Measurements from ENCODE around the gene MMEL1. TPM values are rescaled to one million over a fixed set of nuclear protein-coding genes. Genes with fewer than 3 reads are reported as not detected.

MMEL1 gene
- total and polyA plus RNA-seq, 2 experiments from 2014 or later, result 0.57 to 0.90 TPM

DNA sequence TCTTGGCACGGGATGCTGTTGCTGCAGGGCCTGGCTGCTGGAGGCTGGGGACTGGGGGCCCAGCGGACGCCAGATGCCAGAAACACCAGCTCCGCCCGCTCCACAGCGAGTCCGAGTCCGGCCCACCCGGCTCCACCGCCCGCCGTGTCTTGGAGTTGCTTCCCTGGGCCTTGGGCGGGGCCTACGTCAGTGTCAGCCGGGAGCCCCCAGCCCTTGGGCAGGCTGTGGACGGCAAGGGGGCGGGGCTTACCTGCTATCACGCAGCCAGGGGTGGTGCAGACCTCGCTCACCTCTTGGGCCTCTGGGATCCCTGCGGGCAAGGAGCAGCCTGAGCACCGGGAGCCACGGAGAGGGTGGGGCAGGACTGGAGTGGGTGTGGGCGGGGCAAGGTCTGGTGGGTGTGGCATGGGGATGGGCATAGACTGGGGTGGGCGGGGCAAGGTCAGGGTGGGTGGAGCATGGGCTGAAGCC is 21.8 kb downstream of the MMEL1 start:
- no peaks in the 10 kb centered on the region; the same call in 2 of the 3 replicates for H3K36me3 Mint-ChIP-seq (ENCODE audit: low read depth)
- Histone ChIP-seq H3K27me3 (ENCODE audit: insufficient read depth) (no peaks in the 10 kb centered on the region), H4K20me1 (replicated peaks; ENCODE audit: insufficient read depth) (no peaks in the 10 kb centered on the region), H2AFZ (peak overlapping the region; percentile 83; the same call in 1 of the 2 replicates), H3K4me2 (peak overlapping the region; percentile 72), H3K4me1 (ENCODE audit: insufficient read depth) (no peaks in the 10 kb centered on the region; the same call in 1 of the 2 replicates), H3K36me3 (ENCODE audit: insufficient read depth) (no peaks in the 10 kb centered on the region), H3K9me2 (ENCODE audit: insufficient read depth) (no peaks in the 10 kb centered on the region; the same call in 1 of the 2 replicates), H3K27ac (ENCODE audit: low read depth) (no peak overlapping the region), H3K79me2 (replicated peaks; ENCODE audit: insufficient read depth) (no peaks in the 10 kb centered on the region), H3F3A (replicated peaks; ENCODE audit: low read depth) (no peaks in the 10 kb centered on the region), H3K4me3 (peak overlapping the region; percentile 46)
- no peak for TF ChIP-seq STAT1 (IDR thresholded peaks at IDR 0.05; ENCODE audit: unreplicated experiment)
- TF ChIP-seq, protein P1, sequence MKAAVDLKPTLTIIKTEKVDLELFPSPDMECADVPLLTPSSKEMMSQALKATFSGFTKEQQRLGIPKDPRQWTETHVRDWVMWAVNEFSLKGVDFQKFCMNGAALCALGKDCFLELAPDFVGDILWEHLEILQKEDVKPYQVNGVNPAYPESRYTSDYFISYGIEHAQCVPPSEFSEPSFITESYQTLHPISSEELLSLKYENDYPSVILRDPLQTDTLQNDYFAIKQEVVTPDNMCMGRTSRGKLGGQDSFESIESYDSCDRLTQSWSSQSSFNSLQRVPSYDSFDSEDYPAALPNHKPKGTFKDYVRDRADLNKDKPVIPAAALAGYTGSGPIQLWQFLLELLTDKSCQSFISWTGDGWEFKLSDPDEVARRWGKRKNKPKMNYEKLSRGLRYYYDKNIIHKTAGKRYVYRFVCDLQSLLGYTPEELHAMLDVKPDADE (IDR thresholded peaks at IDR 0.05), result no peak
- TF ChIP-seq CREB1 (CRISPR knock-in tag; IDR thresholded peaks at IDR 0.05; ENCODE audit: low read depth), result peak; percentile 58; the same call in 1 of the 2 replicates
- peaks cover 6% of the 10 kb centered on the region for H3K27me3 Mint-ChIP-seq (ENCODE audit: insufficient read depth, low read depth, poor library complexity)
- peak; percentile 90 for DNase-seq (ENCODE audit: low spot score)
- H3K4me3 Mint-ChIP-seq, result peak overlapping the region; percentile 37; the same call in 2 of the 3 replicates
- H3K4me1 Mint-ChIP-seq, result no peaks in the 10 kb centered on the region
- no peak overlapping the region for H3K27ac Mint-ChIP-seq
- peaks cover 20% of the 10 kb centered on the region for H3K9me3 Mint-ChIP-seq
- ATAC-seq, result peak; percentile 93

DNA sequence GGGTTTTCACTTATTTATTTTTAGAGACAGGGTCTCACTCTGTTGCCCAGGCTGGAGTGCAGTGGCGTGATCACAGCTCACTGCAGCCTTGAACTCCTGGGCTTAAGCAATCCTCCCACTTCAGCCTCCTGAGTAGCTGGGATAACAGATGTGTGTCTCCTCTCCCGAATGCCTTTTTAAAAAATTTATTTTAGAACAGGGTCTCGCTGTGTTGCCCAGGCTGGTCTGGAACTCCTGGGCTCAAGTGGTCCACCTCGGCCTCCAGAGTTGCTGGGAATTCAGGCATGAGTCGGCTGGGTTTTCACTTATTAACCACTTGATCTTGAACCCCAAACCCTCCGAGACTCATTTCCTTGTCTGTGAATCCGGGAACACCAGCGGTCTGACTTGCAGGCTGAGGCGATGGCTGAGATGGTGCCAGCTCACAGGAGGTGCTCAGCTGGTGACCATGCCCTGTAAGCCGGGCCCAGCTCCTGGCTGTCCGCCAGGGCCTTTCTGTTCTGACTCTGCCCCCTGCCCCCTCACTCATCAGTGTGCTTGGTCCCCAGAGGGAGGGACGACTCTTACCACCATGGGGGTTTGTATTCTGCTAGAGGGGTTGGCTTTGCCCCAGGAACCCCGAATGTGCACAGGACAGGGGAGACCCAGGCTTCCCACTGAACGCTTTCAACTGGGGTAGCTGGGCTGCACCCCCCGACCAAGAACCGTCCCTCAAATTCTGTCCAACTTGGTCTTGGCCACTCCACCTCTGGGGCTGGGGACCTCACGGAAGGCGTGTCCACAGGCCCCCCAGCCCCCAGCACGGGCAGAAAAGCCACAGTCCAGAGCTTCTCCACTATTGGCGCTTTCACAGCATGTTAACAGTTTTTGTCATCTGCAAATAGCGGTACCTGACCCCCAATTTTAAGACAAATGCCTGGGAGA is 22.5 kb downstream of the MMEL1 start:
- no peak for DNase-seq (ENCODE audit: low spot score)
- Histone ChIP-seq H2AFZ (peak overlapping the region; percentile 83; the same call in 1 of the 2 replicates), H3K27me3 (ENCODE audit: insufficient read depth) (no peaks in the 10 kb centered on the region), H3K79me2 (replicated peaks; ENCODE audit: insufficient read depth) (no peaks in the 10 kb centered on the region), H3K9me2 (ENCODE audit: insufficient read depth) (no peaks in the 10 kb centered on the region; the same call in 1 of the 2 replicates), H3K36me3 (ENCODE audit: insufficient read depth) (no peaks in the 10 kb centered on the region), H3K4me2 (peak overlapping the region; percentile 72), H3K27ac (ENCODE audit: low read depth) (no peak overlapping the region), H4K20me1 (replicated peaks; ENCODE audit: insufficient read depth) (no peaks in the 10 kb centered on the region), H3K4me1 (ENCODE audit: insufficient read depth) (no peaks in the 10 kb centered on the region; the same call in 1 of the 2 replicates), H3F3A (replicated peaks; ENCODE audit: low read depth) (no peaks in the 10 kb centered on the region), H3K4me3 (peak overlapping the region; percentile 46)
- ATAC-seq, result no peak
- no peaks in the 10 kb centered on the region for H3K36me3 Mint-ChIP-seq (ENCODE audit: low read depth)
- H3K4me3 Mint-ChIP-seq, result no peak overlapping the region
- H3K27me3 Mint-ChIP-seq (ENCODE audit: insufficient read depth, low read depth, poor library complexity), result peaks cover 6% of the 10 kb centered on the region
- H3K27ac Mint-ChIP-seq, result no peak overlapping the region
- no peaks in the 10 kb centered on the region for H3K4me1 Mint-ChIP-seq
- H3K9me3 Mint-ChIP-seq, result peaks cover 15% of the 10 kb centered on the region
- TF ChIP-seq ZNF331 (CRISPR knock-in tag; IDR thresholded peaks at IDR 0.05; ENCODE audit: low read depth) (no peak), NANOG (IDR thresholded peaks at IDR 0.05; ENCODE audit: borderline replicate concordance) (no peak), ZNF114 (CRISPR knock-in tag; IDR thresholded peaks at IDR 0.05) (no peak), EZH2phosphoT487 (IDR thresholded peaks at IDR 0.05; ENCODE audit: unreplicated experiment) (no peak), STAT1 (IDR thresholded peaks at IDR 0.05; ENCODE audit: unreplicated experiment) (no peak), POLR2AphosphoS5 (IDR thresholded peaks at IDR 0.05; ENCODE audit: low read depth) (no peak)
- TF ChIP-seq, protein P2, sequence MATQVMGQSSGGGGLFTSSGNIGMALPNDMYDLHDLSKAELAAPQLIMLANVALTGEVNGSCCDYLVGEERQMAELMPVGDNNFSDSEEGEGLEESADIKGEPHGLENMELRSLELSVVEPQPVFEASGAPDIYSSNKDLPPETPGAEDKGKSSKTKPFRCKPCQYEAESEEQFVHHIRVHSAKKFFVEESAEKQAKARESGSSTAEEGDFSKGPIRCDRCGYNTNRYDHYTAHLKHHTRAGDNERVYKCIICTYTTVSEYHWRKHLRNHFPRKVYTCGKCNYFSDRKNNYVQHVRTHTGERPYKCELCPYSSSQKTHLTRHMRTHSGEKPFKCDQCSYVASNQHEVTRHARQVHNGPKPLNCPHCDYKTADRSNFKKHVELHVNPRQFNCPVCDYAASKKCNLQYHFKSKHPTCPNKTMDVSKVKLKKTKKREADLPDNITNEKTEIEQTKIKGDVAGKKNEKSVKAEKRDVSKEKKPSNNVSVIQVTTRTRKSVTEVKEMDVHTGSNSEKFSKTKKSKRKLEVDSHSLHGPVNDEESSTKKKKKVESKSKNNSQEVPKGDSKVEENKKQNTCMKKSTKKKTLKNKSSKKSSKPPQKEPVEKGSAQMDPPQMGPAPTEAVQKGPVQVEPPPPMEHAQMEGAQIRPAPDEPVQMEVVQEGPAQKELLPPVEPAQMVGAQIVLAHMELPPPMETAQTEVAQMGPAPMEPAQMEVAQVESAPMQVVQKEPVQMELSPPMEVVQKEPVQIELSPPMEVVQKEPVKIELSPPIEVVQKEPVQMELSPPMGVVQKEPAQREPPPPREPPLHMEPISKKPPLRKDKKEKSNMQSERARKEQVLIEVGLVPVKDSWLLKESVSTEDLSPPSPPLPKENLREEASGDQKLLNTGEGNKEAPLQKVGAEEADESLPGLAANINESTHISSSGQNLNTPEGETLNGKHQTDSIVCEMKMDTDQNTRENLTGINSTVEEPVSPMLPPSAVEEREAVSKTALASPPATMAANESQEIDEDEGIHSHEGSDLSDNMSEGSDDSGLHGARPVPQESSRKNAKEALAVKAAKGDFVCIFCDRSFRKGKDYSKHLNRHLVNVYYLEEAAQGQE (IDR thresholded peaks at IDR 0.05; ENCODE audit: unreplicated experiment), result no peak
- TF ChIP-seq, protein P3, sequence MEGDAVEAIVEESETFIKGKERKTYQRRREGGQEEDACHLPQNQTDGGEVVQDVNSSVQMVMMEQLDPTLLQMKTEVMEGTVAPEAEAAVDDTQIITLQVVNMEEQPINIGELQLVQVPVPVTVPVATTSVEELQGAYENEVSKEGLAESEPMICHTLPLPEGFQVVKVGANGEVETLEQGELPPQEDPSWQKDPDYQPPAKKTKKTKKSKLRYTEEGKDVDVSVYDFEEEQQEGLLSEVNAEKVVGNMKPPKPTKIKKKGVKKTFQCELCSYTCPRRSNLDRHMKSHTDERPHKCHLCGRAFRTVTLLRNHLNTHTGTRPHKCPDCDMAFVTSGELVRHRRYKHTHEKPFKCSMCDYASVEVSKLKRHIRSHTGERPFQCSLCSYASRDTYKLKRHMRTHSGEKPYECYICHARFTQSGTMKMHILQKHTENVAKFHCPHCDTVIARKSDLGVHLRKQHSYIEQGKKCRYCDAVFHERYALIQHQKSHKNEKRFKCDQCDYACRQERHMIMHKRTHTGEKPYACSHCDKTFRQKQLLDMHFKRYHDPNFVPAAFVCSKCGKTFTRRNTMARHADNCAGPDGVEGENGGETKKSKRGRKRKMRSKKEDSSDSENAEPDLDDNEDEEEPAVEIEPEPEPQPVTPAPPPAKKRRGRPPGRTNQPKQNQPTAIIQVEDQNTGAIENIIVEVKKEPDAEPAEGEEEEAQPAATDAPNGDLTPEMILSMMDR (conservative IDR thresholded peaks at IDR 0.05; ENCODE audit: low read depth in 2 of 2), result no peak

All from GM23338 (cell line).